ENCODE data around the gene CDK8. TPM values are rescaled to one million over a fixed set of nuclear protein-coding genes. Genes with fewer than 3 reads are reported as not detected.

Gene CDK8
- total RNA-seq, 1 experiment from 2014 or later = 9.4 TPM

- CTCF ChIA-PET = interaction anchor here (2.2 kb wide), 1 partner anchor 34 kb away, joined by 6 read pairs; no protein-coding TSS in a partner anchor
- peak within 1 kb of the TSS; percentile 91 for H3K27ac Mint-ChIP-seq (ENCODE audit: unreplicated experiment)
Observed at GRCh38 chr13:26221721-26222519, 32.0 kb upstream of the CDK8 start, which contains the start of gene RNF6. TSS of gene RNF6 (minus strand) at chr13:26222314. CDS start at chr13:26219649, 2,665 bp downstream.

GRCh38 chr13:26222520-26223046 is 31.3 kb upstream of the CDK8 start:
- BruUV-seq (replicated peaks) = no TSS peak
- intact Hi-C loops (cut with micrococcal nuclease; ENCODE audit: unreplicated experiment) = no loop called here
- TF ChIP-seq CTCF (IDR thresholded peaks at IDR 0.05; ENCODE audit: unreplicated experiment) = no peak
- CTCF ChIA-PET = interaction anchor here (2.2 kb wide), 1 partner anchor 33 kb away, joined by 6 read pairs; no protein-coding TSS in a partner anchor
- no peak for DNase-seq
- Mint-ChIP-seq H3K36me3 (ENCODE audit: insufficient read depth, unreplicated experiment) (peaks cover 34% of the 10 kb centered on the region), H3K4me1 (ENCODE audit: low read depth, unreplicated experiment) (peaks cover 12% of the 10 kb centered on the region), H3K9me3 (ENCODE audit: low read depth, unreplicated experiment) (no peaks in the 10 kb centered on the region), H3K27me3 (ENCODE audit: unreplicated experiment) (no peaks in the 10 kb centered on the region), H3K4me3 (ENCODE audit: low read depth, unreplicated experiment) (peak overlapping the region; percentile 89), H3K27ac (ENCODE audit: unreplicated experiment) (peak overlapping the region; percentile 91)

More at GRCh38 chr13:26221721-26222519, 32.0 kb upstream of the CDK8 start, which contains the start of gene RNF6:
- Mint-ChIP-seq H3K4me1 (ENCODE audit: low read depth, unreplicated experiment) (peaks cover 12% of the 10 kb centered on the region), H3K4me3 (ENCODE audit: low read depth, unreplicated experiment) (peak within 1 kb of the TSS; percentile 89), H3K9me3 (ENCODE audit: low read depth, unreplicated experiment) (no peaks in the 10 kb centered on the region), H3K36me3 (ENCODE audit: insufficient read depth, unreplicated experiment) (peaks cover 34% of the 10 kb centered on the region), H3K27me3 (ENCODE audit: unreplicated experiment) (no peaks in the 10 kb centered on the region)
- peak; percentile 81 for DNase-seq
- TF ChIP-seq CTCF (IDR thresholded peaks at IDR 0.05; ENCODE audit: unreplicated experiment) = no peak
- BruUV-seq (replicated peaks) = TSS peak; percentile 97
- intact Hi-C loops (cut with micrococcal nuclease; ENCODE audit: unreplicated experiment) = no loop called here

GRCh38 chr13:26225896-26226617 is 27.9 kb upstream of the CDK8 start:
- Mint-ChIP-seq H3K27me3 (ENCODE audit: unreplicated experiment) (no peaks in the 10 kb centered on the region), H3K9me3 (ENCODE audit: low read depth, unreplicated experiment) (no peaks in the 10 kb centered on the region), H3K27ac (ENCODE audit: unreplicated experiment) (no peak overlapping the region), H3K4me1 (ENCODE audit: low read depth, unreplicated experiment) (peaks cover 12% of the 10 kb centered on the region), H3K36me3 (ENCODE audit: insufficient read depth, unreplicated experiment) (peaks cover 25% of the 10 kb centered on the region), H3K4me3 (ENCODE audit: low read depth, unreplicated experiment) (no peak overlapping the region)
- TF ChIP-seq CTCF (IDR thresholded peaks at IDR 0.05; ENCODE audit: unreplicated experiment) = no peak
- DNase-seq = no peak
- no TSS peak for BruUV-seq (replicated peaks)
- intact Hi-C loops (cut with micrococcal nuclease; ENCODE audit: unreplicated experiment) = no loop called here
- CTCF ChIA-PET = no interaction called here

- Mint-ChIP-seq H3K36me3 (ENCODE audit: insufficient read depth, unreplicated experiment) (peaks cover 12% of the 10 kb centered on the region), H3K27me3 (ENCODE audit: unreplicated experiment) (no peaks in the 10 kb centered on the region), H3K27ac (ENCODE audit: unreplicated experiment) (no peak overlapping the region), H3K4me3 (ENCODE audit: low read depth, unreplicated experiment) (no peak overlapping the region), H3K4me1 (ENCODE audit: low read depth, unreplicated experiment) (peaks cover 12% of the 10 kb centered on the region), H3K9me3 (ENCODE audit: low read depth, unreplicated experiment) (no peaks in the 10 kb centered on the region)
- no peak for DNase-seq
- TF ChIP-seq CTCF (IDR thresholded peaks at IDR 0.05; ENCODE audit: unreplicated experiment) = no peak
- no TSS peak for BruUV-seq (replicated peaks)
- CTCF ChIA-PET = interaction anchor here (0.6 kb wide), 1 partner anchor 269 kb away, joined by 3 read pairs; no protein-coding TSS in a partner anchor
- intact Hi-C loops (cut with micrococcal nuclease; ENCODE audit: unreplicated experiment) = no loop called here
Observed at GRCh38 chr13:26227166-26227971, 26.6 kb upstream of the CDK8 start.
